Forelimb muscle (tissue), 1 donor: ENCODE data around the gene NXPE1. TPM values are rescaled to one million over a fixed set of nuclear protein-coding genes. Genes with fewer than 3 reads are reported as not detected.

ENCODE experiments used
- DNase-seq: peaks from one replicate; pipeline ENCODE4 v3.0.0-alpha.2; 2013; ENCODE audit warnings: low read depth
- polyA plus RNA-seq: library from polyadenylated mRNA; unstranded; fragments of 120-200 nt; gene quantifications from one replicate; pipeline ENCODE4 v1.2.1, GENCODE V29; 2013; ENCODE audit not compliant: insufficient read length

NXPE1 gene
- polyA plus RNA-seq, 1 donor, result not detected

GRCh38 chr11:114562166-114562916 is 2.7 kb upstream of the NXPE1 start:
- no peak for DNase-seq

DNA sequence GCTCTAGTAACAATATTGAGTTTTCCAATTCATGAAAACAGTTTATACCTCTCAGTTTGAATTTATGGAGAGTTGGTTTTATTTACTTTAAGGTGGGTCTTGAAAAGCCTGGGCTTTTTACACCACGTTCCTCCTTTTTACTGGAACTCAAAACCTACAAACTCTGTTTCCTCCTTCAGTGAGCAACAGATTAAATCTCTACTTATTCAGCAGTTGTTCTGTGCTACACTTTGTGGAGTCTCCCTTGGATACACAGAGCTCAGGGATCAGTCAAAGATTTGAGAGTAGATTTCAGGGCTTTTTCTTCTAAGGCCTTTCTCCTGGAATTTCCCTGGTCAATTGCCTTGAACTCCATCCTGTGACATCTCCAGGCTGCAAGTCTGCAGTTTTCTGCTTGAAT is 3.5 kb downstream of the NXPE1 start:
- no peak for DNase-seq

GRCh38 chr11:114553642-114554041 is 6.0 kb downstream of the NXPE1 start:
- DNase-seq, result no peak

DNA sequence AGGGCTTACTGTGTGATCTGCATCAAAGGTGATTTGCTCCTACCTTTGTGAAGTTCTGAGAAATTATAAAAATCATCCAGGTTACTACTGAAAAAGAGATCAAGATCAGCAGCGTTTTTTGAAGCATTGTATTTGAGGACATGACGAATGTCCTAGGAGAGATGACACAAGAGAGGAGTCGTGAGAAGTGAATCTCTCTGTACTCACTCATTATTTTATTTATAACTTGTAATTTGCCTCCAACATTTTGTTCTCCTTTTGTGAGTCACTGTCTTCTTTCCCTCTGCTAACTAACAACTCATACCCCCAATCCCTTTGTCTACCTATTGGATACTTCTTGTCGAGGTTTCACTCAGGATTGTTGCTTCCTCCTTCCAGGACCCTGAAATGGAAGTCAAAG is 8.6 kb downstream of the NXPE1 start:
- DNase-seq, result no peak

DNA sequence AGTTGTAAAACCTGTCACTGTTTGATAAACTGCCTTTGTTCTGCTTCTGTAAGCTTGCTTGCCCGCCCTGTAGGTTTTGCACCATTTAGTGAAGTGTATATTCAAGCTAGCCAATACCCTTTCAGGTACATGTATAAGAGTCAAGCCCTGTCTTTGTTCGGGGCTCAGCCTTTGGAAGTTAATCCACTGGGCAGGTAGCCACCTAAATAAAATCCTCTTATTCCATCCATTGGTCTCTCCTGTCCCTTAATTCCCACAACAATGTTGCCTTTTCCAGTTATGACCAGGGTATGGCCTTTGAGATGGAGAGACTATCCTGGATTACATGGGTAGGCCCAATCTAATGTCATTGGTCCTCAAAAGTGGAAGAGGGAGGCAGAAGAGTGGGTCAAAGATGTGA is 34.0 kb downstream of the NXPE1 start:
- DNase-seq, result no peak

DNA sequence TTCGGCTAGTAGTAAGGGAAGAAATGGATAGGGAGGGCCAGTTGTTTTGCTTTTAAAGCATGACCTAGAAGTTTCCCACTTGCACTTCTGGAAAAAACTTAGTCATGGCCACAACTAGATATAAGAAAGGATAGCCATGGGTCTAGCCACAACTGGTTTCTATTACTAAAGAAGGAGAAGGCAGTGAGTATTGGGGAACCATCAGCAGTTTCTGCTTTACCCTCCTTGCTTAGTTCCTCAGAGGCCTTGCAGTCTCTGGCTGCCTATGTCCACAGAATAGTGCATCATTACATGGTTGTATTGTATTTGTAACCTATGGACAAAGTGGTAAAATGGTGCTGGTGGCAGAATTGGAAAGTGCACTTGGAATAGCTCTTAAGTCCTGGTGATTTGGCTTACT is 35.6 kb downstream of the NXPE1 start:
- DNase-seq, result no peak

DNA sequence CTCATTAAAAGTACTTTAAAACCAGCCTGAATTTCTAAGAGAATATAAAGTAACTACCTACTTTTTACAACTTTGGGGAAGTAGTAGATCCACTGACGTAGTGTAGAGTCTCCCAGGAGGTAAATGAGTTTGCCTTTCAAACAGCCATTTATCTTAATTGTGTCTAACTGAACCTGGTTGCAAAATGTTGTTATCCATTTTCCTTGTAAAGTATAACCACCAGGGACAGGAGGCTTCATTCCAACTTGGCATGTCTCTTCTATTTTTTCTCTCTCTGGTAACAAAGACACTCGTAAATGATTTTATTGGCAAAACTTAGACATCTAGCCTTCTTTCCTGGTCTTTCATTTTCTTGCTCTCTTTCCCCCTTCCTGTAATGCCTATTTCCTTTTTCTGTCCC is 36.9 kb downstream of the NXPE1 start:
- DNase-seq, result no peak

DNA sequence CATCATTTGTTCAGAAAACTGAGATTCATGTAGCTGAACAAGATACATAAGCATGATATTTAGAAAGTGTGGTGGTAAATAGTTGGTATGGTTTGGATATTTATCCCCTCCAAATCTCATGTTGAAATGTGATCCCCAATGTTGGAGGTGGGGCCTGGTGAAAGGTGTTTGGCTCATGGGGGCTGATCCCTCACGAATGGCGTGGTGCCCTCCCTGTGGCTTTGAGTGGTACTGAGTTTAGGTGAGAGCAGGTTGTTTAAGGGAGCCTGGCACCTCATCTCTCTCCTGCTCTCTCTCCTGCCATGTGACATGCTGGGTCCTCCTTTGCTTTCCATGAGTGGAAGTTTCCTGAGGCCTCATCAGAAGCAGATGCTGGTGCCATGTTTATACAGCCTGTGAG is 48.1 kb downstream of the NXPE1 start:
- no peak for DNase-seq

- DNase-seq, result no peak
These were observed 48.6 kb downstream of the NXPE1 start for GRCh38 chr11:114511079-114511478.

DNA sequence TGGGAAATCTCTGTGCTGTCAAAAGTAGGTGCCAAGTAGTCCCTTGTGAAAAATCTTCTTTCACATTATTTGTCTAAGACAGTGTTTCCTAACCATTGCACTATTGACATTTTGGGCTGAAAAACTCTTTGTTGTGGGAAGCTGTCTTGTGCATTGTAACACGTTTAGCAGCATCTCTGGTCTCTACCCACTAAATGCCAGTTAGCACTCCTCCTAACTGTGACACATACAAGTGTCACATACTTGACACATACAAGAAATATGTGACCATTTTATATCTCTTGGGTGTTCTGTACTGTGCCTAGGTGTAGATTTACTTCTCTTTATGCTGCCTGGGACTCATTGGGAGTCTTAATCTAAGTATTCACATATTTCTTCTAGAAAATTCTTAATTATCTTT is 57.8 kb downstream of the NXPE1 start:
- DNase-seq, result no peak

- DNase-seq, result no peak
These were observed 59.9 kb downstream of the NXPE1 start for GRCh38 chr11:114499756-114500155.

- DNase-seq, result no peak
These were observed 62.8 kb downstream of the NXPE1 start for GRCh38 chr11:114496915-114497314.

DNA sequence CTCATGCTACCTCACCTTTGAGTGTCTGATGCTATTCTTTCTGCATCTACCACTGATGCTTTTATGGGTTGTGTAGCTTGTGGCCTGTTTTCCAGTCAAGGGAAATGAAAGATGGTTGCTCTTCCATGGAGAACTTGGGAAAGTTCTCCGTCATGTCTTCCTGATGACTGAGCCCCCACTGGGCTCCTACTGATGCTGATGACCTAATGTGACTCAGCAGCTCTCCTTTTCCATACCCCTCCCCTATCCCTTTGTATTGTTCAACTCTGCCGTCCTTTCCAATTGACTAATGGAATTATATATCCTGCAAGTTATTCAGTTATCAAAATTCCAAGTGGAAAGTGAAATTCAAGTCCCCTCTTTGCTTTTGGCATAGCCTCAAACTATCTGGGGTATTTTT is 75.8 kb downstream of the NXPE1 start:
- no peak for DNase-seq

DNA sequence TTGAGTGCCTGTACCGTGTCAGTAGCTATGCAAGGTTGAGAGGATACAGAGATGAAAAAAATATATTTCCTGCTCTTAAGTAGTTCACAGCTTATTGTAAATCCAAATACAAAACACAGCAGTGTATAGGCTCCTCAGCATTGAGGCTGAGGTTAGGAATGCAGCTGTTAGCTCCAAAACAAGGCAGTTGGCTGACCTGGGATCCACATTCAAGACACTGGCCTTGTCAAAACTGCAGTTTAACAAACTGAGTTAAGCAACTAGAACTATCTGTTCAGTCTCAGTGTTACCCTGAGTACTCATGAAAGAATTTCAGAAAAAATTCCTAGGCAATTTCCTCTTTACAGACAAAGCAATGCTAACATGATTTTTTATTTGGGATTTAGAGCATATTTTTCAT is 77.6 kb downstream of the NXPE1 start:
- DNase-seq, result no peak

- no peak for DNase-seq
These were observed 80.3 kb downstream of the NXPE1 start for GRCh38 chr11:114479331-114479730.

DNA sequence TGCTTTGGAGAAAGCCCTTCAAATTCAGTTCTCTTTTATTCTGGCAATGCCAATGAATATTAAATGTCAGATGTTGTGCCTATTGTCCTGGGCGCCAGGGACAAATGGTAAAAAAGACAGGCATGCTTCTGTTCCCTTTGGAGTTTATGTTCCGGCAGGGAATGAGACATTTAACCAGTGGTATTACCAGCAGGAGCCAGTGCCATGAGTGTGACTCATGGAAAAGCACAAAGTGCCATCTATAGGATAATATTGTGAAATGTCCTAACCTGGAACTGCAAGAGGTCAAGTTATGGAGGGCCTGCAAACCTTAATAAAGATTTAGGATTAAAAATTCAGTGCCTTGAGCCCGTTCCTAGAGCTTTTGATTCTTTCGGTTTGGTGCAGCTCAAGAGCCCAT is 80.9 kb downstream of the NXPE1 start:
- DNase-seq, result no peak

- no peak for DNase-seq
These were observed 81.7 kb downstream of the NXPE1 start for GRCh38 chr11:114478001-114478410.

GRCh38 chr11:114472661-114473060 is 87.0 kb downstream of the NXPE1 start:
- DNase-seq, result no peak

Other genes starting within 250 kb of the NXPE1 start
- 7.6 TPM for gene C11orf71, start 159.4 kb downstream of the NXPE1 start, polyA plus RNA-seq
- gene RBM7, start 159.2 kb downstream of the NXPE1 start, polyA plus RNA-seq, result 24.2 TPM
- 52.2 TPM for gene REXO2, start 120.4 kb downstream of the NXPE1 start, polyA plus RNA-seq
- gene NXPE4, start 35.9 kb upstream of the NXPE1 start, polyA plus RNA-seq, result not detected
- gene NXPE2, start 118.6 kb upstream of the NXPE1 start, polyA plus RNA-seq, result 0.16 TPM